Osteocyte (in vitro differentiated cells): ENCODE measurements around the gene LILRA5. TPM values are rescaled to one million over a fixed set of nuclear protein-coding genes. Genes with fewer than 3 reads are reported as not detected.
"Not testable (repeated sequence)": the region's sequence is repeated elsewhere in the genome, so short reads cannot be mapped to it uniquely, and the experiment has no call there.

Source experiments
- DNase-seq: peaks from one replicate; pipeline ENCODE4 v3.0.0; 2021; ENCODE audit warnings: mixed read lengths; ENCODE audit not compliant: unreplicated experiment; ENCODE audit errors: extremely low spot score
- H3K27ac Mint-ChIP-seq: one replicate; pipeline ENCODE4 v1.8.0; 2021; ENCODE audit warnings: mild to moderate bottlenecking, mixed read lengths; ENCODE audit not compliant: unreplicated experiment
- H3K27me3 Mint-ChIP-seq: one replicate; pipeline ENCODE4 v1.8.0; 2021; ENCODE audit warnings: mixed read lengths; ENCODE audit not compliant: unreplicated experiment
- H3K36me3 Mint-ChIP-seq: one replicate; pipeline ENCODE4 v1.8.0; 2021; ENCODE audit warnings: mixed read lengths; ENCODE audit not compliant: unreplicated experiment
- H3K4me1 Mint-ChIP-seq: one replicate; pipeline ENCODE4 v1.8.0; 2021; ENCODE audit warnings: mixed read lengths; ENCODE audit not compliant: unreplicated experiment
- H3K4me3 Mint-ChIP-seq: one replicate; pipeline ENCODE4 v1.8.0; 2021; ENCODE audit warnings: mild to moderate bottlenecking, moderate library complexity, mixed read lengths; ENCODE audit not compliant: unreplicated experiment
- H3K9me3 Mint-ChIP-seq: one replicate; pipeline ENCODE4 v1.8.0; 2021; ENCODE audit warnings: mixed read lengths; ENCODE audit not compliant: unreplicated experiment
- CTCF ChIP-seq: fragments of 200-600 bp; sonication (generic); IDR thresholded peaks from 2 replicates; pipeline ENCODE4 v1.5.0; 2021; ENCODE audit warnings: antibody characterized with exemption, mild to moderate bottlenecking, moderate library complexity
- total RNA-seq: library from RNA; stranded (reverse); gene quantifications from 2 replicates; pipeline ENCODE4 v1.2.1, GENCODE V29; 2021

The LILRA5 gene
- total RNA-seq, 1 donor from 2014 or later = not detected

- Mint-ChIP-seq H3K9me3 (peaks cover 9% of the 10 kb centered on the region), H3K36me3 (no peaks in the 10 kb centered on the region), H3K4me1 (no peaks in the 10 kb centered on the region), H3K4me3 (no peak overlapping the region), H3K27me3 (no peaks in the 10 kb centered on the region), H3K27ac (no peak overlapping the region)
- no peak for DNase-seq
- no peak for TF ChIP-seq CTCF
Measured at GRCh38 chr19:54298357-54299125, 14.4 kb downstream of the LILRA5 start.

GRCh38 chr19:54297759-54298305 lies 15.1 kb downstream of the LILRA5 start:
- Mint-ChIP-seq H3K4me1 (no peaks in the 10 kb centered on the region), H3K36me3 (no peaks in the 10 kb centered on the region), H3K9me3 (peaks cover 8% of the 10 kb centered on the region), H3K27me3 (no peaks in the 10 kb centered on the region), H3K4me3 (no peak overlapping the region), H3K27ac (no peak overlapping the region)
- DNase-seq = no peak
- TF ChIP-seq CTCF = no peak

GRCh38 chr19:54294539-54294938 lies 18.4 kb downstream of the LILRA5 start:
- no peaks in the 10 kb centered on the region for H3K27me3 Mint-ChIP-seq
- DNase-seq = no peak
- H3K27ac Mint-ChIP-seq = no peak overlapping the region
- no peak for TF ChIP-seq CTCF
- no peaks in the 10 kb centered on the region for H3K4me1 Mint-ChIP-seq
- H3K36me3 Mint-ChIP-seq = no peaks in the 10 kb centered on the region
- no peak overlapping the region for H3K4me3 Mint-ChIP-seq
- H3K9me3 Mint-ChIP-seq = peaks cover 8% of the 10 kb centered on the region

- H3K36me3 Mint-ChIP-seq, H3K4me1 Mint-ChIP-seq, H3K9me3 Mint-ChIP-seq, H3K4me3 Mint-ChIP-seq, H3K27me3 Mint-ChIP-seq, H3K27ac Mint-ChIP-seq, DNase-seq: not testable (repeated sequence)
Measured at GRCh38 chr19:54289160-54289559, 23.8 kb downstream of the LILRA5 start.

- no peaks in the 10 kb centered on the region for H3K27me3 Mint-ChIP-seq
- H3K9me3 Mint-ChIP-seq = no peaks in the 10 kb centered on the region
- no peak for DNase-seq
- H3K27ac Mint-ChIP-seq = no peak overlapping the region
- H3K4me3 Mint-ChIP-seq = no peak overlapping the region
- TF ChIP-seq CTCF = no peak
- no peaks in the 10 kb centered on the region for H3K4me1 Mint-ChIP-seq
- H3K36me3 Mint-ChIP-seq = no peaks in the 10 kb centered on the region
Measured at GRCh38 chr19:54287456-54287855, 25.5 kb downstream of the LILRA5 start.

GRCh38 chr19:54286283-54286682 lies 26.7 kb downstream of the LILRA5 start:
- not testable (repeated sequence) for H3K9me3 Mint-ChIP-seq, H3K27me3 Mint-ChIP-seq, H3K27ac Mint-ChIP-seq, H3K36me3 Mint-ChIP-seq, H3K4me1 Mint-ChIP-seq, H3K4me3 Mint-ChIP-seq
- DNase-seq = peak; percentile 51

GRCh38 chr19:54285427-54286056 lies 27.4 kb downstream of the LILRA5 start:
- H3K9me3 Mint-ChIP-seq, H3K27me3 Mint-ChIP-seq, H3K36me3 Mint-ChIP-seq, H3K4me3 Mint-ChIP-seq, H3K27ac Mint-ChIP-seq, H3K4me1 Mint-ChIP-seq: not testable (repeated sequence)
- DNase-seq = peak; percentile 75
